ENCODE data around the gene CYB5R4. TPM values are rescaled to one million over a fixed set of nuclear protein-coding genes. Genes with fewer than 3 reads are reported as not detected.

The CYB5R4 gene
- total RNA-seq, 4 donors from 2014 or later: 9.7 to 15.4 (median 10.5) TPM

GRCh38 chr6:83952830-83953229 is 93.3 kb downstream of the CYB5R4 start:
- no peak for DNase-seq (ENCODE audit: extremely low spot score)
- intact Hi-C loops (cut with DNase I): no loop called here
- no peak overlapping the region for H3K27ac ChIP-seq (replicated peaks in 1 of 4)
- peaks cover 15 to 24% (median 19%) of the 10 kb centered on the region in 4 donors for H3K36me3 ChIP-seq
- no peaks in the 10 kb centered on the region for H3K27me3 ChIP-seq
- no peak overlapping the region for H3K4me3 ChIP-seq
- no peaks in the 10 kb centered on the region for H3K4me1 ChIP-seq
- WGBS: 65% methylated on average over 3 of the region's 3 CpGs
- H3K9me3 ChIP-seq: no peaks in the 10 kb centered on the region
- no peak for TF ChIP-seq POLR2AphosphoS5 (IDR thresholded peaks at IDR 0.05)
- TF ChIP-seq, protein P1, sequence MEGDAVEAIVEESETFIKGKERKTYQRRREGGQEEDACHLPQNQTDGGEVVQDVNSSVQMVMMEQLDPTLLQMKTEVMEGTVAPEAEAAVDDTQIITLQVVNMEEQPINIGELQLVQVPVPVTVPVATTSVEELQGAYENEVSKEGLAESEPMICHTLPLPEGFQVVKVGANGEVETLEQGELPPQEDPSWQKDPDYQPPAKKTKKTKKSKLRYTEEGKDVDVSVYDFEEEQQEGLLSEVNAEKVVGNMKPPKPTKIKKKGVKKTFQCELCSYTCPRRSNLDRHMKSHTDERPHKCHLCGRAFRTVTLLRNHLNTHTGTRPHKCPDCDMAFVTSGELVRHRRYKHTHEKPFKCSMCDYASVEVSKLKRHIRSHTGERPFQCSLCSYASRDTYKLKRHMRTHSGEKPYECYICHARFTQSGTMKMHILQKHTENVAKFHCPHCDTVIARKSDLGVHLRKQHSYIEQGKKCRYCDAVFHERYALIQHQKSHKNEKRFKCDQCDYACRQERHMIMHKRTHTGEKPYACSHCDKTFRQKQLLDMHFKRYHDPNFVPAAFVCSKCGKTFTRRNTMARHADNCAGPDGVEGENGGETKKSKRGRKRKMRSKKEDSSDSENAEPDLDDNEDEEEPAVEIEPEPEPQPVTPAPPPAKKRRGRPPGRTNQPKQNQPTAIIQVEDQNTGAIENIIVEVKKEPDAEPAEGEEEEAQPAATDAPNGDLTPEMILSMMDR (IDR thresholded peaks at IDR 0.05): no peak
- no peak for TF ChIP-seq POLR2A (IDR thresholded peaks at IDR 0.05; ENCODE audit: low read depth)
- no peak for TF ChIP-seq EP300 (IDR thresholded peaks at IDR 0.05)

DNA sequence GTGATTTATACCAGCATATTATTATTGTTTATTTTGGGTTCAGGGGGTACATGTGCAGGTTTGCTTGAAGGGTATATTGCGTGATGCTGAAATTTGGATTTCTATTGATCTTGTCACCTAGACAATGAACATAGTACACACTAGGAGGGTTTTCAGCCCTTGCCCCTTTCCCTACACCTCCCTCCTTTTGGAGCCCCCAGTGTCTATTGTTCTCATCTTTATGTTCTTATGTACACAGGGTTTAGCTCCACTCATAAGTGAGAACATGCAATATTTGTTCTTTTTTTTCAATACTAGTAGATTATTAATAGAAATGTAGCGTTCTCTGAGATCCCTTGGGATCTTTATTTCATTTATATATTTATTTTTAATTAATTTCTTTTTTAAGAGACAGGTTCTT is 94.9 kb downstream of the CYB5R4 start:
- 93% methylated on average over 2 of the region's 2 CpGs for WGBS
- intact Hi-C loops (cut with DNase I): no loop called here
- peaks cover 19 to 38% (median 21%) of the 10 kb centered on the region in 4 donors for H3K36me3 ChIP-seq

DNA sequence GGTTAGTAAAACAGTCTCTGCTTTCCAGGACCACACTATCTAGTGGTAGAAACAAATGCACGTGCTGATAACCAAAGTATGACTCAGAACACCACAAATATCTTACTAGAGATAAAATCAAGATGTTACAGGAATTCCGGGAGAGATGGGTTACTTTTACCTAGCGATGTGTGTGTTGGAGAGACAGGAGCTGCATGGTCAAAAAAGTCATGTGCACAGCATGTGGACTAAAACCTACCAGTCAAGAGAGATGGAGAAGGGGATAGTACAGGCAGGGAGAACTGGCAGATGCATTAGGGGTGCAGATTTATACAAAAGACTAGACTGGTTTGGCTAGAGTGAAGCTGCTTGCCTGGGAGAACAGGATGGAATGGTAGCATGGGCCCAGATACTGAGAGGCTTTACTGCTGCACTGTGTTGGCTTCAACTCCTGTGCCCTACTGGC is 98.8 kb downstream of the CYB5R4 start:
- H3K36me3 ChIP-seq: peaks cover 20 to 73% (median 46%) of the 10 kb centered on the region in 4 donors
- H3K9me3 ChIP-seq: no peaks in the 10 kb centered on the region
- no peaks in the 10 kb centered on the region for H3K27me3 ChIP-seq
- DNase-seq (ENCODE audit: extremely low spot score): no peak
- no peak for TF ChIP-seq POLR2AphosphoS5 (IDR thresholded peaks at IDR 0.05)
- TF ChIP-seq EP300 (IDR thresholded peaks at IDR 0.05): no peak
- TF ChIP-seq, protein P1 (IDR thresholded peaks at IDR 0.05): no peak
- TF ChIP-seq POLR2A (IDR thresholded peaks at IDR 0.05; ENCODE audit: low read depth): no peak
- 97% methylated on average over 3 of the region's 3 CpGs for WGBS
- no peak overlapping the region for H3K27ac ChIP-seq (replicated peaks in 1 of 4)
- H3K4me1 ChIP-seq: no peaks in the 10 kb centered on the region
- intact Hi-C loops (cut with DNase I): no loop called here
- H3K4me3 ChIP-seq: no peak overlapping the region

More for the DNA sequence above, 94.9 kb downstream of the CYB5R4 start:
- TF ChIP-seq POLR2AphosphoS5 (IDR thresholded peaks at IDR 0.05): no peak
- TF ChIP-seq POLR2A (IDR thresholded peaks at IDR 0.05; ENCODE audit: low read depth): no peak
- TF ChIP-seq EP300 (IDR thresholded peaks at IDR 0.05): no peak
- TF ChIP-seq, protein P1 (IDR thresholded peaks at IDR 0.05): no peak
- no peaks in the 10 kb centered on the region for H3K9me3 ChIP-seq
- H3K4me3 ChIP-seq: no peak overlapping the region
- no peaks in the 10 kb centered on the region for H3K27me3 ChIP-seq
- H3K4me1 ChIP-seq: no peaks in the 10 kb centered on the region
- no peak for DNase-seq (ENCODE audit: extremely low spot score)
- no peak overlapping the region for H3K27ac ChIP-seq (replicated peaks in 1 of 4)

DNA sequence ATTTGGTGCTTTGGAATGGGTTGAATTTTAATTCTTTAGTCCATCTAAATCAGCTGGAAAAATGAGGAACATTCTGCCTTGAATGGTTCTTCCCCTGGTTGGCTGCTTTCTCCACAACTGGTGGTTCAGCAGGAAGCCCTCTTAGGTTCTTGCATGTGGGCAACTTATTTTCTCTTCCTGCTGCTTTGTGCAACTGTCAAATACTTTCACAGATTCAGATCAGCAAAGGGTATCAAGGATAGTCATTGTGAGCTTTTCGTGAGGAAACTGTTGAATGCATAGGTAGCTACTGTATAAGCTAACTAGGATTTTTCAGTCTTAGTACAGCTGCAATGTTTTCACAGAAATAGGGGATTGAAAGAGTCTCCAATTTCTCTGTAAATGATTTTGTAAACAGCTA is 101.2 kb downstream of the CYB5R4 start:
- no peaks in the 10 kb centered on the region for H3K27me3 ChIP-seq
- intact Hi-C loops (cut with DNase I): no loop called here
- WGBS: 72% methylated on average over 1 of the region's 1 CpG
- peaks cover 7 to 67% (median 54%) of the 10 kb centered on the region in 4 donors for H3K36me3 ChIP-seq
- no peaks in the 10 kb centered on the region for H3K4me1 ChIP-seq
- peaks cover 0 to 11% (median under 1%) of the 10 kb centered on the region in 4 donors for H3K9me3 ChIP-seq
- H3K4me3 ChIP-seq: no peak overlapping the region
- TF ChIP-seq POLR2A (IDR thresholded peaks at IDR 0.05; ENCODE audit: low read depth) (no peak), EP300 (IDR thresholded peaks at IDR 0.05) (no peak), POLR2AphosphoS5 (IDR thresholded peaks at IDR 0.05) (no peak)
- TF ChIP-seq, protein P1 (IDR thresholded peaks at IDR 0.05): no peak
- no peak for DNase-seq (ENCODE audit: extremely low spot score)
- H3K27ac ChIP-seq (replicated peaks in 1 of 4): no peak overlapping the region

- Histone ChIP-seq H3K27me3 (no peaks in the 10 kb centered on the region), H3K4me3 (no peak overlapping the region), H3K27ac (replicated peaks in 1 of 4) (no peak overlapping the region), H3K36me3 (peaks cover 0 to 57% (median 44%) of the 10 kb centered on the region in 4 donors), H3K4me1 (no peaks in the 10 kb centered on the region), H3K9me3 (peaks cover 0 to 24% (median 13%) of the 10 kb centered on the region in 4 donors)
- intact Hi-C loops (cut with DNase I): no loop called here
- TF ChIP-seq EP300 (IDR thresholded peaks at IDR 0.05) (no peak), POLR2A (IDR thresholded peaks at IDR 0.05; ENCODE audit: low read depth) (no peak), POLR2AphosphoS5 (IDR thresholded peaks at IDR 0.05) (no peak)
- TF ChIP-seq, protein P1 (IDR thresholded peaks at IDR 0.05): no peak
- DNase-seq (ENCODE audit: extremely low spot score): no peak
These were observed 103.1 kb downstream of the CYB5R4 start for GRCh38 chr6:83962582-83962981.

All from esophagus muscularis mucosa (tissue), 4 donors.